ENCODE measurements around the gene ACAD9.

DNA sequence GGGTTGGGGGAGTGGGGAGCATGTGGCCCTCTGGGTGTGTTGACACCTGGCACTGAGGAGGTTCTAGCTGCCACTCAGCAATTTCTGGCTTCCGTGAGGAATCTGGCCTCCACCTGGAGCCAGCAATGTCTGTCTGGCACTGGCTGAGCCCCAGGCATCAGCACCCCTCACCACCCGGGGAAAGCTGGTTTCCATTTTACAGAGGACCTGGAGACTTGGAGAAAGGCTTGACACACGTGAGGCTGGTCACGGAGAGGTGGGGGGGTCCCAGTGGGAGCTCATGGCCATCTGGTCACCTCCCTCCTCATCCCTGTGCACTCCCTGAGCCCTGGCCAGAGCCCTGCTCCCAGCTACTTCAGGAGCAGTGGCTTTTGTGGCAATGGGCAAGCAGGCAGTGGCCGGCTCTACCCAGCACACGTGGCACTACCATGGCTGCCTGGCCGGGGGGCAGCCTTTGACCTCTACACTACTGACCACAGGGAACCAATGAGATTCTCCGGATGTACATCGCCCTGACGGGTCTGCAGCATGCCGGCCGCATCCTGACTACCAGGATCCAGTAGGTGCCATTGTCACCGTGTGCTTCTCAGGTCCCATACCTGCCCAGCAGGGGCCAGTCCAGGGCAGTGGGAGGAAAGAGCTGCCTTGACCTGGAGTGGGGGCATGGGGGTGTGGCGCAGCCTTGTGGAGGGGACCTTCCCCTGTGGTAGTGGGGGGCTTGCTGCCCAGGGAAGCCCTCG lies 28.5 kb downstream of the ACAD9 start:
- TF ChIP-seq, protein P1, sequence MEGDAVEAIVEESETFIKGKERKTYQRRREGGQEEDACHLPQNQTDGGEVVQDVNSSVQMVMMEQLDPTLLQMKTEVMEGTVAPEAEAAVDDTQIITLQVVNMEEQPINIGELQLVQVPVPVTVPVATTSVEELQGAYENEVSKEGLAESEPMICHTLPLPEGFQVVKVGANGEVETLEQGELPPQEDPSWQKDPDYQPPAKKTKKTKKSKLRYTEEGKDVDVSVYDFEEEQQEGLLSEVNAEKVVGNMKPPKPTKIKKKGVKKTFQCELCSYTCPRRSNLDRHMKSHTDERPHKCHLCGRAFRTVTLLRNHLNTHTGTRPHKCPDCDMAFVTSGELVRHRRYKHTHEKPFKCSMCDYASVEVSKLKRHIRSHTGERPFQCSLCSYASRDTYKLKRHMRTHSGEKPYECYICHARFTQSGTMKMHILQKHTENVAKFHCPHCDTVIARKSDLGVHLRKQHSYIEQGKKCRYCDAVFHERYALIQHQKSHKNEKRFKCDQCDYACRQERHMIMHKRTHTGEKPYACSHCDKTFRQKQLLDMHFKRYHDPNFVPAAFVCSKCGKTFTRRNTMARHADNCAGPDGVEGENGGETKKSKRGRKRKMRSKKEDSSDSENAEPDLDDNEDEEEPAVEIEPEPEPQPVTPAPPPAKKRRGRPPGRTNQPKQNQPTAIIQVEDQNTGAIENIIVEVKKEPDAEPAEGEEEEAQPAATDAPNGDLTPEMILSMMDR (IDR thresholded peaks at IDR 0.05) = no peak
- TF ChIP-seq POLR2A (IDR thresholded peaks at IDR 0.05) = no peak
- no peak for TF ChIP-seq POLR2AphosphoS5 (IDR thresholded peaks at IDR 0.05)
- TF ChIP-seq EP300 (IDR thresholded peaks at IDR 0.05) = no peak
